Measurements from ENCODE around the gene CDKAL1.

GRCh38 chr6:20791074-20791473, 256.8 kb downstream of the CDKAL1 start:
- TF ChIP-seq POLR2AphosphoS5 (IDR thresholded peaks at IDR 0.05; ENCODE audit: low read depth, low read length) (no peak), POLR2A (IDR thresholded peaks at IDR 0.05; ENCODE audit: low read depth, low read length) (no peak)
